Breast epithelium (tissue), 3 donors: ENCODE results near the gene WDR43.

Experiments used
- CTCF ChIP-seq, 3 donors: fragments of 450-650 bp; IDR thresholded peaks; one replicate each; pipeline ENCODE4 v1.5.1; 2016 to 2017; ENCODE audit warnings: antibody characterized with exemption in 3 of 3, mild to moderate bottlenecking in 3 of 3, moderate library complexity in 3 of 3
- POLR2AphosphoS5 ChIP-seq, 3 donors: sonication (generic); formaldehyde crosslinking; IDR thresholded peaks; one replicate each; pipeline ENCODE4 v1.6.1; 2017; ENCODE audit warnings: antibody characterized with exemption in 3 of 3

- TF ChIP-seq CTCF (IDR thresholded peaks at IDR 0.05) (no peak), POLR2AphosphoS5 (IDR thresholded peaks at IDR 0.05) (no peak)
Measured at GRCh38 chr2:28901841-28902240, 7.4 kb downstream of the WDR43 start.
